Activated CD4-positive, CD25-positive, alpha-beta regulatory T cell treated with anti-CD3 and anti-CD28 coated beads, Interleukin-2, amount 50 U/mL, for 72 hours (primary cell): ENCODE results near the gene PIGV.

Experiments used
- DNase-seq: peaks from one replicate; pipeline ENCODE4 v3.0.0; 2021

PIGV gene

GRCh38 chr1:26787706-26788514 is at the start of gene PIGV:
PIGV (plus strand) TSS chr1:26787950; CDS start chr1:26790816, 2,866 bp downstream.
- peak; percentile 92 for DNase-seq

DNA sequence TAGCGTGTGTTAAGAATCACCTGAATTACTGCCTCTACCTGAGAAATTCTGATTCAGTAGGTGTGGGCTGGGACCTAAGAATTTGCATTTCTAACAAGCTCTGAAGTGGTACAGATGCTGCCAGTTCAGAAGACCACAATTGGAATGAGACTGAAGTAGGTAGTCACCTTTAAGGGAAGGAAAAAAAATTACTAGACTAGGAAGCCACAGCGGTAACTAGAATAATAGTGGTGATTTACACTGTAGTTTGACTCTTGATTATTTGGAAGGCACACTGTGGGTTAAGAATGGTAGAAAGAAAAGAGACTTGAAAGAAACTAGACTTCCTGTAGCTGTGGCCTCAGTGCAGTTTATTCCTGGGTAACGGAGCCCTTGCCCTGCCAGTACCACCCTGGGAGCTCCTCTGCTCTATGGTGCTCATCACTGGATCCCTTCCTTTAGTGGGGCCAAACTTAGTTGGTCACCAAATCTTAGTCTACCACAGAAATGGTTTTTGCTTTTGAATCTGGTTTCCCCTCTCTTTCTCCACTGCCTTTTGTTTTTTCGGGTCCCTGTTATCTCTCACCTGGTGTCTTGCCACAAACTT is 48.3 kb upstream of the PIGV start:
- DNase-seq, result no peak

DNA sequence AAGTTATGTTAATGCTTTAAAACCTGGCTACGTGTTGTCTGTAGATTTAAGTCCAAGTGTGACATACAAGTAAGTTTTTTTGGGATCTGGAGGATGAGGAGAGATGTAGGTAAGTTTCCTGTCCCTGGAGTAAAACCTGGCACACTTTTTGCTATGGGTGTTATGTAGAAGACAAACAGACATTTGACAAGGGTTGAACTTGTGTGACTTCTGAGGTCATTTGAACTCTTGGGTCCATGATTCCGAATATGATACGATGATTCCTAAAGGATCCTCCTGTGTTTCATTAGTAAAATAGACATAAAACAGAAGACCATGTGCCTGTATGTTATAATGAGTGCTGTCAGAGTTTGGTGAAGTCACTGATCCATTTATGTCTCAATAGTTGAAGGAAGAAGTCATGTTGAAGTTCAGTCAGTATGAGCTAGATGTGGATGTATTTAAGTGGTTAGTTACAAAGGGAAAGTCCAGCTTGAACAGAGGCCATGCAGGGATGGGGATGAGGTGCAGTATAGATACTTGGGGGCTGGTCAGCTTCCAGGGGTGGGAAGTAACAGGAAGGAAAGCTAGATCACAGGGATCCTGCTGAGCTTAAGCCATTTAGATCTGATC is 47.6 kb upstream of the PIGV start:
- no peak for DNase-seq

DNA sequence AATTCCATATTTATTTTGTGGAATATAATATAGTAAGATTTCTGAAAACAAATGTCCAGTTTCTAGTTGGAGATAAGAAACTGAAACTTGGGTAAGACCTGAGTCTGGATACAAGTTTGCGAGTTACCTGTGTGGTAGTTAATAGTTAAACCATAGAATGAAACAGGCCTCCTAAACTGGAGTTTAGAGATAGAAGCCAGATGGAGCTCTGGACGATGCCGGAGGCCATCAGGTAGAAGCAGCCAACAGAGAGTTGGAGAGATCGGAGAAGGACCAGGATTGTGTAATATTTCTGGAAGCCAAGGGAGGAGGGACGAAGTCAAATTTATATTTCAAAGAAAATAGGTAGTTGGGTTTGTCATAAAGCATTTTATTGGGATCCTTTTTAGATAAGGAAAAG is 46.8 kb upstream of the PIGV start:
- DNase-seq, result no peak

GRCh38 chr1:26743426-26744059 is 44.2 kb upstream of the PIGV start:
- no peak for DNase-seq

- peak; percentile 70 for DNase-seq
Observed at GRCh38 chr1:26744075-26744959, 43.4 kb upstream of the PIGV start.

DNA sequence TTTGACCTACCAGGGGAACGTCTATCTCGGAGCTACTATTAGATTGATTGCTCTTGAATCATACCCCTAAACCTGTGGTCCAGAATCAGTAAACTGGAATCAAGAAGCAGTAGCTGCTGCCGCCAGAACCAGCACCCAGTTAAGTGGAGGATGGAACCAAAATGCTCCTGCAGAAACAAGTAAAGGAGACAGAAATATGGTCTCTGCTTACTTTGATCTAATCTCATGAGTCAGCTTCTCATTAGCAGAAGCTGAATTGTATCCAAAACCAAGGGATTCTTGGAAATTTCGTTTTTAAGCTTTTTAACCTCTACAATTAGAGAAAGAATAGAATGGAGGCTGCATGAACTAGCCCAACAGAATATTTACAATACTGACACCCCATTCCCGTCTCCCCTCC is 42.6 kb upstream of the PIGV start:
- no peak for DNase-seq

GRCh38 chr1:26747048-26747447 is 40.7 kb upstream of the PIGV start:
- DNase-seq, result no peak

GRCh38 chr1:26748351-26748750 is 39.4 kb upstream of the PIGV start:
- DNase-seq, result no peak

DNA sequence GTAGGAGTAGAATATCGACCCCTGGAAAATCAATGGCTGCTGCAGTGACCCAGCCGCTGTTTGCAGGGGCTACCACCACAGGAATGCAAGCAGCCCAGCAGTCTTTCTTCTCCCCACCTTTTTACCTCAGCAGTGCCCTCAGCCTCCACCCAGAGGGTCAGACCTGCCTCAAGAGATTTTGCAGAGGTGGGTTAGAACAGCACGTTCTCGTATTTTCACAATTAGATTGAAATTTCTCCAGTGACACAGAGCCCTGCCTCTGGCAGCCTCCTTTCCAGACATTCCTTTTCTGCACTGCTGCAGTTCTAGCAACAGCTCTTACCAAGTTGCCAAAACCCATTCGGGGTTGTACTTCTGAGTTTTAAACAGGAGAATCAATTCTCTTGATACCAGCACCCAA is 38.3 kb upstream of the PIGV start:
- DNase-seq, result no peak

- DNase-seq, result no peak
Observed at GRCh38 chr1:26750428-26750827, 37.3 kb upstream of the PIGV start.

- no peak for DNase-seq
Observed at GRCh38 chr1:26752519-26752918, 35.2 kb upstream of the PIGV start.

GRCh38 chr1:26754086-26754874 is 33.5 kb upstream of the PIGV start:
- no peak for DNase-seq

GRCh38 chr1:26758358-26758757 is 29.4 kb upstream of the PIGV start:
- no peak for DNase-seq

- DNase-seq, result no peak
Observed at GRCh38 chr1:26759531-26759930, 28.2 kb upstream of the PIGV start.

GRCh38 chr1:26761217-26761616 is 26.5 kb upstream of the PIGV start:
- DNase-seq, result no peak

DNA sequence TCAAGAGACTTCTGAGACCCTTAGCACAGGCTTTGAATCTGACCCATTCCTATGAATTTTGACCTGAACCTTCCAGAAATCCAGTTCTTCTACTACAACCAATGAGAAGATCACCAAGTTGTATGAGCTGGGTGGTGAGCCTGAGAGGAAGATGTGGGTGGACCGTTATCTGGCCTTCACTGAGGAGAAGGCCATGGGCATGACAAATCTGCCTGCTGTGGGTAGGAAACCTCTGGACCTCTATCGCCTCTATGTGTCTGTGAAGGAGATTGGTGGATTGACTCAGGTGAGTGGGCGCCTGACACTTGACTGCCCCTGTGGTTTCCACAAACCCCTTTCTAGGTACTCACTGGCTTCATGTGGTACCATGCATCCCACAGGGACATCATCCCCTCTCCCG is 20.0 kb upstream of the PIGV start:
- DNase-seq, result no peak

- no peak for DNase-seq
Observed at GRCh38 chr1:26768755-26769154, 19.0 kb upstream of the PIGV start.

DNA sequence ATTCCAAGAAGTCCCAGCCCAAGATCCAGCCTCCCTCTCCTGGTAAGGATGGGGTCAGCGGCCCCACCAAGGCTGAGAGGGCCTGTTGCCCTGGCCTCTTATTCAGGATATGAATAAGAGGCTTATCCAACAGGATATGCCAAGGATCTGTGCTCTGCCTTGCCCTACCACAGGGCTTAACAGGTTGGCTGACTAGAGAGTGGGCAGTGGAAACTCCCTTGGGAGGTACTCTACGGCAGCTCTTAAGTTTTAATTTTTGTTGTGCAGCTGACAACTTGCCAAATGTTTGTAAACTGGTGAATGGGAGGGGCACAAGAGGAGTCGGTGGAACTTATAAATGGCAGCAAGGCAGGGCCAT is 16.5 kb upstream of the PIGV start:
- no peak for DNase-seq

DNA sequence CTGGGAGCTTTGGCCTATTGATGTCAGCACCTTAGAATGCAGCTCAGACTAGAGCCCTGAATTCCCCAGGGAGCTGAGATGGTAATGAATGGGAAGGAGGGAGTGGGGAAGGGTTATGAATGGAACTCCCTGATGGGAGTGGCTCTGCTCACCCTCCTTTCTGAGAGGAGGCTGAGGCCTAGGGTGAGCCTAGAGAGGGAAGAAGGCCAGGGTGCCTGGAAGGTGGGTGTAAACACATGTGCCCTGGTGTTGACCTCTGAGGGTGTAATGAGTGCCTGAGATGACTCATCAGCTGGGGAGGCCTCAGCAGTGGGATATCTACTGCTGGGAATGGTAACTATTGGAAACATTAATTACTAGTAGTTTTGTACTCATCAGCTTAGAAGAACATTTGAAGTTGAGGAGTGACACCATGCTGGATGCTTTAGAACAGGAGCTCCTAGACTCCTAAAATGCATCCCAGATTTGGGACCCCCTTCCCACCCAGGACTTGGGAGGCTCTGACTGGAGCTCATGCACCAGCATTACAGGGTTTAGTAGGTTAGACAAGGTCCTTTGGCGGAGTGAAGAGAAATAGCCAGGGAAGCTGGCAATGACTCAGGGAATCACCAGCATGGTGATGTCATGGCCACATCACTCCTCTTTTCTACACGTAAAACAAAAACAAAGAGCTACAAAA is 16.0 kb upstream of the PIGV start:
- no peak for DNase-seq

- DNase-seq, result no peak
Observed at GRCh38 chr1:26772687-26773086, 15.1 kb upstream of the PIGV start.
